ENCODE data around the gene EVI2A.
"Not testable (repeated sequence)": the region's sequence is repeated elsewhere in the genome, so short reads cannot be mapped to it uniquely, and the experiment has no call there.

The EVI2A gene, protein sequence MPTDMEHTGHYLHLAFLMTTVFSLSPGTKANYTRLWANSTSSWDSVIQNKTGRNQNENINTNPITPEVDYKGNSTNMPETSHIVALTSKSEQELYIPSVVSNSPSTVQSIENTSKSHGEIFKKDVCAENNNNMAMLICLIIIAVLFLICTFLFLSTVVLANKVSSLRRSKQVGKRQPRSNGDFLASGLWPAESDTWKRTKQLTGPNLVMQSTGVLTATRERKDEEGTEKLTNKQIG

DNA sequence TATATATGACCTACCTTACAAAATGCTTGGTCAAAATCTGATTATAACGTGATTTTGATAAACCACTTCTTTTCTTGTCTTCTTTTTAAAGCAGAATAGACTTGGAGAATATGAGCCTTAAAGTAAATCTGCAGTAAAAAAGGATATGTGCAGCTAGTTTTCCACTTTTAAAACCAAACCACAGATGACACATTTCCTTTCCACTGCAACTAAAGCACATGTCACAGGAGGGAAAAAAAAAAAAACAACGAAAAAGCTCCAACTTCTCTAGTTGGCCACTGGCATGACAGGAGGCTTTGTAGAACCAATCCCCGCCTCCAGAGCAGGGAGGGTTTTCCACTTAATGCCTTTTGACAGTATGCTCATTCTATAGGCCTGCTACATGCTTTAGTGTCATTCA is at the start of gene EVI2A:
EVI2A (minus strand) TSS at position 142 of the 400 bp plus-strand sequence. CDS start 2,609 bp downstream, outside the sequence.
- H3K9me3 ChIP-seq (ENCODE audit: low read depth, low read length): no peaks in the 10 kb centered on the region
- no peak for DNase-seq (ENCODE audit: low read depth, low spot score)
- peaks cover 6% of the 10 kb centered on the region; the same call in 1 of the 2 replicates for H3K36me3 ChIP-seq (ENCODE audit: insufficient read depth, low read length)
- H3K9ac ChIP-seq (ENCODE audit: insufficient read length): no peak within 1 kb of the TSS
- no peak for TF ChIP-seq POLR2AphosphoS5 (IDR thresholded peaks at IDR 0.05; ENCODE audit: borderline replicate concordance, low read depth, low read length)
- TF ChIP-seq EZH2 (IDR thresholded peaks at IDR 0.05): no peak
- H3K27ac ChIP-seq: no peak within 1 kb of the TSS
- H3K4me3 ChIP-seq: no peak within 1 kb of the TSS

DNA sequence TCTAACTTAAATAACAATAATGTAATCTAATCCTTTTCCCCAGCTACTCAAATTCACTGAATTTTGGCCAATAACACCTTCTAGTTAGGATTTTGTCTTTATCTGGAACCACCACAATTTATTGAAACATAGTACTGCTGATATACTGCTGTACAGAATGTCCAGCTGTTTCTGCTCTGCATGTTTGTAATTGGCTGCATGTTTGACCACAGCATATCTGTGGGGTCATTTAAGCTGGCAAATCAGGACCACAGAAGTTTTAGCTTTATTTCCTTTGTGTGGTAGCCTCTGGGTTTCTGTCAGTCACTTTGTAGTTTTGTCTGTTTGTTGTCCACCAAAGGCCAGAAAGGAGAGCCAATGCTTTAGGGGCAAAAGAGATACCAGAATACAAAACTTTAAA is 47.8 kb upstream of the EVI2A start:
- H3K9ac ChIP-seq (ENCODE audit: insufficient read length): no peak overlapping the region
- H3K27ac ChIP-seq: no peak overlapping the region
- H3K36me3 ChIP-seq (ENCODE audit: insufficient read depth, low read length): peaks cover 13% of the 10 kb centered on the region
- H3K4me3 ChIP-seq: no peak overlapping the region
- DNase-seq (ENCODE audit: low read depth, low spot score): no peak
- H3K9me3 ChIP-seq (ENCODE audit: low read depth, low read length): no peaks in the 10 kb centered on the region
- no peak for TF ChIP-seq FOXP2 (optimal IDR thresholded peaks at IDR 0.05; ENCODE audit: control extremely low read depth, extremely low read length, insufficient read depth)
- no peak for TF ChIP-seq POLR2AphosphoS5 (IDR thresholded peaks at IDR 0.05; ENCODE audit: borderline replicate concordance, low read depth, low read length)
- TF ChIP-seq EZH2 (IDR thresholded peaks at IDR 0.05): no peak

DNA sequence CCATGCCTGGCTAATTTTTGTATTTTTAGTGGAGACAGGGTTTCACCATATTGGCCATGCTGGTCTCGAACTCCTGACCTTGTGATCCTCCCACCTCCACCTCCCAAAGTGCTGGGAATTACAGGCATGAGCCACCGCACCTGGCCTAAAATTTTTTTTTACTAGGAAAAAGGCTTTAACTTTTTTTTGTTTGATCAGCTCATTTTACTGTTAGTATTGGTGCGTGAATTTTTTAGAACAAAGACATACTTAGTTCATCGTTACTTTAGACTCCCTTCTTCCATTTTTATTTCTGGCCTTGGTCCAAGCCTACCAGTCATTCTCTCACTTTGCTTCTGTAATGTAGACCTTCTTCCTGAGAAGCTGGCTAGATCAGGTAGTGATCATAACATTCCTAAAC is 44.7 kb upstream of the EVI2A start:
- no peak for DNase-seq (ENCODE audit: low read depth, low spot score)
- H3K9ac ChIP-seq (ENCODE audit: insufficient read length): no peak overlapping the region
- peaks cover 20% of the 10 kb centered on the region for H3K36me3 ChIP-seq (ENCODE audit: insufficient read depth, low read length)
- H3K4me3 ChIP-seq: no peak overlapping the region
- no peak overlapping the region for H3K27ac ChIP-seq
- TF ChIP-seq POLR2AphosphoS5 (IDR thresholded peaks at IDR 0.05; ENCODE audit: borderline replicate concordance, low read depth, low read length) (no peak), EZH2 (IDR thresholded peaks at IDR 0.05) (no peak), FOXP2 (optimal IDR thresholded peaks at IDR 0.05; ENCODE audit: control extremely low read depth, extremely low read length, insufficient read depth) (no peak)
- no peaks in the 10 kb centered on the region for H3K9me3 ChIP-seq (ENCODE audit: low read depth, low read length)

DNA sequence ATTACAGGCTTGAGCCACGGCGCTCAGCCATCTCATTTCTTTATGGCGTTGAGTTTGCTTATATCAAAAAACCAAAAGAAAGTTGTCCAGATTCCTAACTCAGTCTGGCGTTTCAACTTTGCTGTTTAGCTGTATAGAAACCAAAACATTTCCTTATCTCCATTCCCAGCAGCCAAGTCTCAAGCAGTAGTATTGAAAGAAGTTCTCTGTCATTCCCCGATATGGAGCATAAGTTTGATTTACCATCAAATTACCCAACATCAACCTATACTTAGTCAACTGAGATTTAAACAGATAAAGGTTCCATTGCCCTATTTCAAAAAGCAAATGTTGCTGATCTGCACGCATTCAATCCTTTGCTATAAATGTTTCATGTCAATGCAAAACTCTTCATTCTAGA is 42.6 kb upstream of the EVI2A start:
- Histone ChIP-seq H3K36me3 (ENCODE audit: insufficient read depth, low read length) (peaks cover 29% of the 10 kb centered on the region), H3K9me3 (ENCODE audit: low read depth, low read length) (no peaks in the 10 kb centered on the region), H3K27ac (no peak overlapping the region), H3K4me3 (no peak overlapping the region), H3K9ac (ENCODE audit: insufficient read length) (no peak overlapping the region)
- TF ChIP-seq EZH2 (IDR thresholded peaks at IDR 0.05): no peak
- no peak for DNase-seq (ENCODE audit: low read depth, low spot score)

DNA sequence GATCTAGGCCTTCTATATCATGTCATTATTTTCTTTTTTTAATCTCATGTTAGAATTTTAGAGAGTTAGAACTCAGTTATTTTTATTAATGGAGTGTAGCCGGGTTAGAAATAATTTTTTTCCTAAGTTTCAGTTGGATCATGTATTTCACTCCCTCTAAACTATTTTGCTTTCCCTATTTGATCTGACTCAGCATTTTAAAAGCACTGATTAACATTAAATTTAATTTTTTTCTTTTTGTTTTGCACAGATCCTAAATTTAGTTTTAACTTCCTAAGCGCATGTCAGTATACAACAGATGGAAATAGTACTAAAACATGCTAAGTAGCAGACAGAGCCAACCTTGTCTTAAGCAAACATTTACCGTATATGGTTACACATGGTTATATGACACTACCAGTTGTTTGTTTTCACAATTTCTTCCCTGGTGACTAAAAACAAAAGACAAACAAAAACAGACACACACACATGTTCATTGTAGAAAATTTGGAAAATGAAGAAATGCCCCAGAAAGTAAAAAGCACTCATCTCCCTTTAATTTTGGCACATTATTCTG is 36.5 kb upstream of the EVI2A start:
- Histone ChIP-seq H3K36me3 (ENCODE audit: insufficient read depth, low read length) (peaks cover 48% of the 10 kb centered on the region), H3K9me3 (ENCODE audit: low read depth, low read length) (no peaks in the 10 kb centered on the region), H3K27ac (no peak overlapping the region), H3K4me3 (no peak overlapping the region), H3K9ac (ENCODE audit: insufficient read length) (no peak overlapping the region)
- no peak for TF ChIP-seq FOXP2 (optimal IDR thresholded peaks at IDR 0.05; ENCODE audit: control extremely low read depth, extremely low read length, insufficient read depth)
- no peak for TF ChIP-seq EZH2 (IDR thresholded peaks at IDR 0.05)
- no peak for TF ChIP-seq POLR2AphosphoS5 (IDR thresholded peaks at IDR 0.05; ENCODE audit: borderline replicate concordance, low read depth, low read length)
- no peak for DNase-seq (ENCODE audit: low read depth, low spot score)

DNA sequence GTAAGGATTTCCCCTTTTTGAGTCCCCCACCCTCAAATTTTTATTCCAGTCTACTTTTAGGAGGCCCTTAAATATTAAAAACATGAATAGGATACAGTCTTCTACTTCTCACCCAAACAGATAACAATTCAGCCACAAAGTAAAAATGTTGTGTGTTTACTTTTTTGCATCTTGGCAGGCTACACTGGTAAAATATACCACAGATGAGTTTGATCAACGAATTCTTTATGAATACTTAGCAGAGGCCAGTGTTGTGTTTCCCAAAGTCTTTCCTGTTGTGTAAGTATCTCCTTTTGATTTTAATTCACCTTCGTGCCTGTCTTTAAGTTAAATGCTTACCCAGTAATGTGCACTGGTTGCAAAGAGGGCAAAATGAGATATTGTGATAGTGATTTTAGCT is 35.7 kb upstream of the EVI2A start:
- no peak overlapping the region for H3K4me3 ChIP-seq
- peaks cover 46% of the 10 kb centered on the region for H3K36me3 ChIP-seq (ENCODE audit: insufficient read depth, low read length)
- H3K27ac ChIP-seq: no peak overlapping the region
- H3K9ac ChIP-seq (ENCODE audit: insufficient read length): no peak overlapping the region
- TF ChIP-seq EZH2 (IDR thresholded peaks at IDR 0.05): no peak
- no peak for TF ChIP-seq FOXP2 (optimal IDR thresholded peaks at IDR 0.05; ENCODE audit: control extremely low read depth, extremely low read length, insufficient read depth)
- TF ChIP-seq POLR2AphosphoS5 (IDR thresholded peaks at IDR 0.05; ENCODE audit: borderline replicate concordance, low read depth, low read length): no peak
- no peaks in the 10 kb centered on the region for H3K9me3 ChIP-seq (ENCODE audit: low read depth, low read length)
- DNase-seq (ENCODE audit: low read depth, low spot score): no peak

DNA sequence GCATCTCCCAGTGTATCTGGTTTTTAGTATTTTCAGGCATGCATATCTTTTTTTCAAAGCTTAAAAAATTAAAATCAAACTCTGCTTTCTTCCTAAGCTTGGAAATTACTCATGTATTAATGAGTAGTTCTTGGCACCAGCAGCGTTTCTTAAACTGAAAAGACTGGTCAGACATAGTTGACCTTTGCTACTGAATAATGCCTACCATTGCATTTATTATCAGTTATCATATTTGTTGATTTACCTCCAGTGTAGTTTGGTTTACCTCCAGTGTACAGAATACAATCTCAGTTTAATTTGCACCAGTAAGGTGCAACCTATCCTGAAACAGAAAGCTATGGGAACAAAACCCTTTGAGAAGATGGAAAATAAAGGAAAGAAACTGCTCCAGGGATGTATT is 34.5 kb upstream of the EVI2A start:
- H3K36me3 ChIP-seq (ENCODE audit: insufficient read depth, low read length): peaks cover 45% of the 10 kb centered on the region
- no peak overlapping the region for H3K4me3 ChIP-seq
- TF ChIP-seq FOXP2 (optimal IDR thresholded peaks at IDR 0.05; ENCODE audit: control extremely low read depth, extremely low read length, insufficient read depth) (no peak), POLR2AphosphoS5 (IDR thresholded peaks at IDR 0.05; ENCODE audit: borderline replicate concordance, low read depth, low read length) (no peak), EZH2 (IDR thresholded peaks at IDR 0.05) (no peak)
- no peak overlapping the region for H3K27ac ChIP-seq
- H3K9me3 ChIP-seq (ENCODE audit: low read depth, low read length): no peaks in the 10 kb centered on the region
- H3K9ac ChIP-seq (ENCODE audit: insufficient read length): no peak overlapping the region
- DNase-seq (ENCODE audit: low read depth, low spot score): no peak

DNA sequence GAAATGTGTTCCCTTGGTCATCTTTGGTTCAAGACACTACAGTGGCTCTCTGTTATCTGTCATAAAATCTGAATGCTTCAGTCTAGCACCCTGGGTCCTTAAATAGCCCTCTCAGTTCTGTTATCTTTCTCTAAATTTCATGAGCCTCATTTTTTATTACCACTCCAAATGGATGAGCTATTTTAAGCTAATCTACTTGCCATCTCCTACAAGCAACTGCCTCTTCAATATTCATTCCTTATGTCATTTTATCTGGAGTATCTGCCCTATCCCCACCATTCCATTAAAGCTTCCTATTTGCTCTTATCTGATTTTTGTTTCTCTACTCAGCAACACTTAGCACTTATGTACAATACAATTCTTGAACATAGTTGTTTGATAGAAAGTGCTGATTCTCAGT is 28.0 kb upstream of the EVI2A start:
- Histone ChIP-seq H3K4me3 (no peak overlapping the region), H3K9ac (ENCODE audit: insufficient read length) (no peak overlapping the region), H3K27ac (no peak overlapping the region), H3K36me3 (ENCODE audit: insufficient read depth, low read length) (peaks cover 34% of the 10 kb centered on the region), H3K9me3 (ENCODE audit: low read depth, low read length) (no peaks in the 10 kb centered on the region)
- TF ChIP-seq EZH2 (IDR thresholded peaks at IDR 0.05): no peak
- TF ChIP-seq POLR2AphosphoS5 (IDR thresholded peaks at IDR 0.05; ENCODE audit: borderline replicate concordance, low read depth, low read length): no peak
- TF ChIP-seq FOXP2 (optimal IDR thresholded peaks at IDR 0.05; ENCODE audit: control extremely low read depth, extremely low read length, insufficient read depth): no peak
- no peak for DNase-seq (ENCODE audit: low read depth, low spot score)

DNA sequence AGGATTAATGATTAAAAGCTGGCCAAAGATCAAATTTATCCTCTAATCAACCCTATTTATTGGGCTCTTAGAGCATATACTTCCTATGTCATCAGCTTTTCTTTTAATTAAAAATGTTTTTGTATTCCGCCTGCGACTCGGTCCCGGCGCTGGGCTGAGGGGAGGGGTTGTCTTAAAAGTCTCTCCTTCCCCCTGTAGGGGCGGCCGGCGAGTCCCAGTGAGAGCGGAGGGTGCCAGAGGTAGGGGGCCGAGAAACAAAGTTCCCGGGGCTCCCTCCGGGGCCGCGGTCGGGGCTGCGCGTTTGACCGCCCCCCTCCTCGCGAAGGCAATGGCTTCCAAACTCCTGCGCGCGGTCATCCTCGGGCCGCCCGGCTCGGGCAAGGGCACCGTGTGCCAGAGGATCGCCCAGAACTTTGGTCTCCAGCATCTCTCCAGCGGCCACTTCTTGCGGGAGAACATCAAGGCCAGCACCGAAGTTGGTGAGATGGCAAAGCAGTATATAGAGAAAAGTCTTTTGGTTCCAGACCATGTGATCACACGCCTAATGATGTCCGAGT is 23.8 kb upstream of the EVI2A start:
- peaks cover 19% of the 10 kb centered on the region for H3K36me3 ChIP-seq (ENCODE audit: insufficient read depth, low read length)
- H3K9ac ChIP-seq (ENCODE audit: insufficient read length); H3K9me3 ChIP-seq (ENCODE audit: low read depth, low read length); H3K4me3 ChIP-seq; H3K27ac ChIP-seq; DNase-seq (ENCODE audit: low read depth, low spot score): not testable (repeated sequence)
